GM06990 (cell line): ENCODE data around the gene TMEM135.

Source experiments
- DNase-seq: peaks from one replicate; pipeline ENCODE4 v3.0.0-alpha.2; 2011; ENCODE audit not compliant: insufficient read length; ENCODE audit errors: extremely low read depth
- H3K27me3 ChIP-seq: replicated peaks from 2 replicates; pipeline ENCODE4 v1.6.0; 2011; ENCODE audit warnings: low read length; ENCODE audit not compliant: control insufficient read depth, insufficient read depth
- H3K36me3 ChIP-seq: 2 replicates; pipeline ENCODE4 v1.5.1; 2011; ENCODE audit warnings: low read length; ENCODE audit not compliant: control insufficient read depth, insufficient read depth
- H3K4me3 ChIP-seq: replicated peaks from 2 replicates; pipeline ENCODE4 v1.5.1; 2011; ENCODE audit warnings: low read depth, mild to moderate bottlenecking, control low read depth, low read length
- CTCF ChIP-seq: IDR thresholded peaks from 2 replicates; pipeline ENCODE4 v1.5.1; 2011; ENCODE audit warnings: low read length, control low read depth, mild to moderate bottlenecking, inconsistent platforms; ENCODE audit not compliant: insufficient read depth, poor library complexity, severe bottlenecking

Gene TMEM135

GRCh38 chr11:87194985-87195820 lies 157.5 kb downstream of the TMEM135 start:
- no peak overlapping the region for H3K4me3 ChIP-seq
- no peaks in the 10 kb centered on the region for H3K36me3 ChIP-seq
- TF ChIP-seq CTCF, result no peak
- DNase-seq, result no peak
- no peaks in the 10 kb centered on the region for H3K27me3 ChIP-seq

- H3K36me3 ChIP-seq, result no peaks in the 10 kb centered on the region
- no peak overlapping the region for H3K4me3 ChIP-seq
- no peak for DNase-seq
- H3K27me3 ChIP-seq, result no peaks in the 10 kb centered on the region
- no peak for TF ChIP-seq CTCF
These were observed 160.6 kb downstream of the TMEM135 start for GRCh38 chr11:87198266-87198881.

GRCh38 chr11:87201376-87201775 lies 163.6 kb downstream of the TMEM135 start:
- no peak for DNase-seq
- Histone ChIP-seq H3K36me3 (no peaks in the 10 kb centered on the region), H3K4me3 (no peak overlapping the region), H3K27me3 (no peaks in the 10 kb centered on the region)
- TF ChIP-seq CTCF, result no peak

GRCh38 chr11:87203907-87204602 lies 166.3 kb downstream of the TMEM135 start:
- Histone ChIP-seq H3K36me3 (no peaks in the 10 kb centered on the region), H3K4me3 (no peak overlapping the region), H3K27me3 (no peaks in the 10 kb centered on the region)
- DNase-seq, result no peak
- no peak for TF ChIP-seq CTCF

- no peaks in the 10 kb centered on the region for H3K27me3 ChIP-seq
- no peak for DNase-seq
- H3K36me3 ChIP-seq, result no peaks in the 10 kb centered on the region
- no peak for TF ChIP-seq CTCF
- H3K4me3 ChIP-seq, result no peak overlapping the region
These were observed 175.2 kb downstream of the TMEM135 start for GRCh38 chr11:87212891-87213290.
